ENCODE measurements around the gene NFE2L1.

DNA sequence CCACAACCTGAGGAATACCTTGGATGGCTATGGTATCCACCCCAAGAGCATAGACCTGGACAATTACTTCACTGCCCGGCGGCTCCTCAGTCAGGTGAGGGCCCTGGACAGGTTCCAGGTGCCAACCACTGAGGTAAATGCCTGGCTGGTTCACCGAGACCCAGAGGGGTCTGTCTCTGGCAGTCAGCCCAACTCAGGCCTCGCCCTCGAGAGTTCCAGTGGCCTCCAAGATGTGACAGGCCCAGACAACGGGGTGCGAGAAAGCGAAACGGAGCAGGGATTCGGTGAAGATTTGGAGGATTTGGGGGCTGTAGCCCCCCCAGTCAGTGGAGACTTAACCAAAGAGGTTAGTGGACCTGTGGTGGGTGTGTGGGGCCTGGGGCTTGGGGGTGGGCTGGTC lies 3.1 kb downstream of the NFE2L1 start:
- TF ChIP-seq, protein P1, sequence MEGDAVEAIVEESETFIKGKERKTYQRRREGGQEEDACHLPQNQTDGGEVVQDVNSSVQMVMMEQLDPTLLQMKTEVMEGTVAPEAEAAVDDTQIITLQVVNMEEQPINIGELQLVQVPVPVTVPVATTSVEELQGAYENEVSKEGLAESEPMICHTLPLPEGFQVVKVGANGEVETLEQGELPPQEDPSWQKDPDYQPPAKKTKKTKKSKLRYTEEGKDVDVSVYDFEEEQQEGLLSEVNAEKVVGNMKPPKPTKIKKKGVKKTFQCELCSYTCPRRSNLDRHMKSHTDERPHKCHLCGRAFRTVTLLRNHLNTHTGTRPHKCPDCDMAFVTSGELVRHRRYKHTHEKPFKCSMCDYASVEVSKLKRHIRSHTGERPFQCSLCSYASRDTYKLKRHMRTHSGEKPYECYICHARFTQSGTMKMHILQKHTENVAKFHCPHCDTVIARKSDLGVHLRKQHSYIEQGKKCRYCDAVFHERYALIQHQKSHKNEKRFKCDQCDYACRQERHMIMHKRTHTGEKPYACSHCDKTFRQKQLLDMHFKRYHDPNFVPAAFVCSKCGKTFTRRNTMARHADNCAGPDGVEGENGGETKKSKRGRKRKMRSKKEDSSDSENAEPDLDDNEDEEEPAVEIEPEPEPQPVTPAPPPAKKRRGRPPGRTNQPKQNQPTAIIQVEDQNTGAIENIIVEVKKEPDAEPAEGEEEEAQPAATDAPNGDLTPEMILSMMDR (IDR thresholded peaks at IDR 0.05): no peak
- no peak for TF ChIP-seq POLR2A (IDR thresholded peaks at IDR 0.05)

Data from right lobe of liver (tissue), 4 donors.